Prostate gland (tissue), 2 donors: ENCODE measurements around the gene MAP7D1.

Experiments
- POLR2A ChIP-seq: fragments of 450-650 bp; IDR thresholded peaks from one replicate; pipeline ENCODE4 v1.6.1; 2016; ENCODE audit warnings: antibody characterized with exemption, mild to moderate bottlenecking
- TF ChIP-seq, protein P1 (sequence below), 4 experiments: fragments of 200-600 bp in 2 of 4; fragments of 450-650 bp in 2 of 4; sonication (generic) in 2 of 4; IDR thresholded peaks; 1 replicate in 3 of 4; 2 replicates in 1 of 4; pipeline ENCODE4 v1.5.1; 2016 to 2019; ENCODE audit warnings: antibody characterized with exemption in 4 of 4, mild to moderate bottlenecking in 2 of 4, moderate library complexity in 2 of 4

- TF ChIP-seq, protein P1, sequence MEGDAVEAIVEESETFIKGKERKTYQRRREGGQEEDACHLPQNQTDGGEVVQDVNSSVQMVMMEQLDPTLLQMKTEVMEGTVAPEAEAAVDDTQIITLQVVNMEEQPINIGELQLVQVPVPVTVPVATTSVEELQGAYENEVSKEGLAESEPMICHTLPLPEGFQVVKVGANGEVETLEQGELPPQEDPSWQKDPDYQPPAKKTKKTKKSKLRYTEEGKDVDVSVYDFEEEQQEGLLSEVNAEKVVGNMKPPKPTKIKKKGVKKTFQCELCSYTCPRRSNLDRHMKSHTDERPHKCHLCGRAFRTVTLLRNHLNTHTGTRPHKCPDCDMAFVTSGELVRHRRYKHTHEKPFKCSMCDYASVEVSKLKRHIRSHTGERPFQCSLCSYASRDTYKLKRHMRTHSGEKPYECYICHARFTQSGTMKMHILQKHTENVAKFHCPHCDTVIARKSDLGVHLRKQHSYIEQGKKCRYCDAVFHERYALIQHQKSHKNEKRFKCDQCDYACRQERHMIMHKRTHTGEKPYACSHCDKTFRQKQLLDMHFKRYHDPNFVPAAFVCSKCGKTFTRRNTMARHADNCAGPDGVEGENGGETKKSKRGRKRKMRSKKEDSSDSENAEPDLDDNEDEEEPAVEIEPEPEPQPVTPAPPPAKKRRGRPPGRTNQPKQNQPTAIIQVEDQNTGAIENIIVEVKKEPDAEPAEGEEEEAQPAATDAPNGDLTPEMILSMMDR (IDR thresholded peaks at IDR 0.05): no peak
- TF ChIP-seq POLR2A: no peak
These were observed 44.8 kb upstream of the MAP7D1 start for GRCh38 chr1:36111151-36111550.
